Endodermal cell (in vitro differentiated cells): ENCODE measurements around the gene HOXD4. TPM values are rescaled to one million over a fixed set of nuclear protein-coding genes. Genes with fewer than 3 reads are reported as not detected.

ENCODE experiments used
- DNase-seq: peaks from one replicate; pipeline ENCODE4 v3.0.0-alpha.2; 2017
- H3K27ac ChIP-seq: 2 replicates; pipeline ENCODE4 v1.5.1; 2013; ENCODE audit warnings: mild to moderate bottlenecking, low read depth, low read length, moderate library complexity
- H3K27me3 ChIP-seq: 2 replicates; pipeline ENCODE4 v1.6.1; 2013; ENCODE audit warnings: mild to moderate bottlenecking, low read length, moderate library complexity; ENCODE audit not compliant: insufficient read depth, control insufficient read depth, poor library complexity, severe bottlenecking
- H3K36me3 ChIP-seq: 2 replicates; pipeline ENCODE4 v1.7.0; 2013; ENCODE audit warnings: mild to moderate bottlenecking, low read length, moderate library complexity; ENCODE audit not compliant: control insufficient read depth, insufficient read depth
- H3K4me1 ChIP-seq: one replicate; pipeline ENCODE4 v1.7.0; 2013; ENCODE audit warnings: low read length; ENCODE audit not compliant: control insufficient read depth, insufficient read depth
- H3K4me3 ChIP-seq: 2 replicates; pipeline ENCODE4 v1.5.1; 2013; ENCODE audit warnings: mild to moderate bottlenecking, low read length, moderate library complexity
- H3K9ac ChIP-seq: 2 replicates; pipeline ENCODE4 v1.6.1; 2013; ENCODE audit warnings: mild to moderate bottlenecking, low read length, moderate library complexity; ENCODE audit not compliant: poor library complexity, severe bottlenecking; ENCODE audit errors: extremely low read depth
- H3K9me3 ChIP-seq: 2 replicates; pipeline ENCODE4 v1.6.1; 2013; ENCODE audit warnings: mild to moderate bottlenecking, low read length, moderate library complexity; ENCODE audit not compliant: control insufficient read depth
- H3K27ac Mint-ChIP-seq: 2 replicates; pipeline ENCODE4 v1.8.0; 2020; ENCODE audit warnings: mixed read lengths
- H3K27me3 Mint-ChIP-seq: 2 replicates; pipeline ENCODE4 v1.8.0; 2021; ENCODE audit warnings: mild to moderate bottlenecking, mixed read lengths; ENCODE audit not compliant: insufficient read depth
- H3K36me3 Mint-ChIP-seq: 2 replicates; pipeline ENCODE4 v1.8.0; 2020; ENCODE audit warnings: low read depth, mixed read lengths
- H3K4me1 Mint-ChIP-seq: 2 replicates; pipeline ENCODE4 v1.8.0; 2020; ENCODE audit warnings: mixed read lengths
- H3K4me3 Mint-ChIP-seq: 2 replicates; pipeline ENCODE4 v1.8.0; 2020; ENCODE audit warnings: mild to moderate bottlenecking, moderate library complexity, mixed read lengths
- H3K9me3 Mint-ChIP-seq: 2 replicates; pipeline ENCODE4 v1.8.0; 2020; ENCODE audit warnings: mild to moderate bottlenecking, mixed read lengths
- WGBS, 2 experiments: methylation state at CpG; one replicate each; pipeline versions ENCODE4 v1.1.5 to v1.1.7; 2013; ENCODE audit warnings: missing lambda C conversion rate in 2 of 2, mixed read lengths in 1 of 2; ENCODE audit not compliant: insufficient coverage in 1 of 2, insufficient read length in 1 of 2; 5-methylcytosine and 5-hydroxymethylcytosine counted together
- total RNA-seq, 2 donors: library from RNA; stranded (reverse); fragmentation: NEBNext Ultra II Directional in 1 of 2; extraction: Animal tissue kit (Norgen Biotek cat#: 25700) in 1 of 2; gene quantifications; 2 replicates in 1 of 2; 3 replicates in 1 of 2; pipeline ENCODE4 v1.2.1, GENCODE V29; 2021
- TF ChIP-seq, protein P1 (sequence below): fragments of 200-600 bp; sonication (generic); conservative IDR thresholded peaks from 2 replicates; pipeline ENCODE4 v1.5.0; 2021; ENCODE audit warnings: antibody characterized with exemption, mild to moderate bottlenecking

Gene HOXD4
- total RNA-seq, 2 donors from 2014 or later = not detected

- Histone ChIP-seq H3K27me3 (peaks cover 99% of the 10 kb centered on the region), H3K36me3 (no peaks in the 10 kb centered on the region), H3K9ac (no peak overlapping the region), H3K4me1 (no peaks in the 10 kb centered on the region), H3K4me3 (no peak overlapping the region), H3K9me3 (no peaks in the 10 kb centered on the region), H3K27ac (no peak overlapping the region)
- Mint-ChIP-seq H3K27ac (no peak overlapping the region), H3K9me3 (no peaks in the 10 kb centered on the region), H3K27me3 (peaks cover 95% of the 10 kb centered on the region), H3K4me3 (no peak overlapping the region), H3K36me3 (no peaks in the 10 kb centered on the region), H3K4me1 (peaks cover 26% of the 10 kb centered on the region)
- TF ChIP-seq, protein P1, sequence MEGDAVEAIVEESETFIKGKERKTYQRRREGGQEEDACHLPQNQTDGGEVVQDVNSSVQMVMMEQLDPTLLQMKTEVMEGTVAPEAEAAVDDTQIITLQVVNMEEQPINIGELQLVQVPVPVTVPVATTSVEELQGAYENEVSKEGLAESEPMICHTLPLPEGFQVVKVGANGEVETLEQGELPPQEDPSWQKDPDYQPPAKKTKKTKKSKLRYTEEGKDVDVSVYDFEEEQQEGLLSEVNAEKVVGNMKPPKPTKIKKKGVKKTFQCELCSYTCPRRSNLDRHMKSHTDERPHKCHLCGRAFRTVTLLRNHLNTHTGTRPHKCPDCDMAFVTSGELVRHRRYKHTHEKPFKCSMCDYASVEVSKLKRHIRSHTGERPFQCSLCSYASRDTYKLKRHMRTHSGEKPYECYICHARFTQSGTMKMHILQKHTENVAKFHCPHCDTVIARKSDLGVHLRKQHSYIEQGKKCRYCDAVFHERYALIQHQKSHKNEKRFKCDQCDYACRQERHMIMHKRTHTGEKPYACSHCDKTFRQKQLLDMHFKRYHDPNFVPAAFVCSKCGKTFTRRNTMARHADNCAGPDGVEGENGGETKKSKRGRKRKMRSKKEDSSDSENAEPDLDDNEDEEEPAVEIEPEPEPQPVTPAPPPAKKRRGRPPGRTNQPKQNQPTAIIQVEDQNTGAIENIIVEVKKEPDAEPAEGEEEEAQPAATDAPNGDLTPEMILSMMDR = no peak
- WGBS, 2 experiments = 1% methylated on average over 19 to 58 of the region's 59 CpGs
- peak; percentile 70 for DNase-seq
These were observed 43.6 kb upstream of the HOXD4 start for GRCh38 chr2:176107731-176108181.

DNA sequence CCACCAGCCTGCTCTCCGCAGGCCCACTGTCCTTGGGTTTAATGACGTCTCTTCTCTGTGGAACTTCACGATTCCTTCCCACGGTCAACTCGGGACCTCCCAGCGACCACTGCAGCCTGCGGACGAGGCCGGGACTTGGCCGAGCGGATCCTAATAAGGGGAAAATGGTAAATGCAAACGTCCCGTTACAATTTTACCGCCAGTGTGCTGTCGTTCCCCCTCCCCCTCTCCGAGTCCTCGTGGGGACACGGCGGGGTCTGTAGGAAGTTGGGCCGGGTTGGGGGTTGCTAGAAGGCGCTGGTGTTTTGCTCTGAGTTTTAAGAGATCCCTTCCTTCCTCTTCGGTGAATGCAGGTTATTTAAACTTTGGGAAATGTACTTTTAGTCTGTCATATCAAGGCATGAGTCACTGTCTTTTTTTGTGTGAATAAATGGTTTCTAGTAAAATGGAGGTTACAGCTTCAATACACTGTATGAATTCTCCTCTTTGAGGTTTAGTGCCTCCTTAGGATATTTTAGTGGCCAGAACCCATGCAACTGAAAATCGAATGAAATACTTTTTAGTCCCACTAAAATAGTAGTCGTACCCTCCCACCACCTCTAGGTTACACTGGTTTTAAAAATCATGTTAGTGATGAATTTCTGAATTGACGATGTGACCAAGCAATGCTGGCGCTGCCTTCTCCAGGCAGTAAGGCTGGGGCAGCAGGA, 42.0 kb upstream of the HOXD4 start:
- H3K27me3 ChIP-seq = peaks cover 99% of the 10 kb centered on the region
- H3K4me3 Mint-ChIP-seq = no peak overlapping the region
- TF ChIP-seq, protein P1 = no peak

DNA sequence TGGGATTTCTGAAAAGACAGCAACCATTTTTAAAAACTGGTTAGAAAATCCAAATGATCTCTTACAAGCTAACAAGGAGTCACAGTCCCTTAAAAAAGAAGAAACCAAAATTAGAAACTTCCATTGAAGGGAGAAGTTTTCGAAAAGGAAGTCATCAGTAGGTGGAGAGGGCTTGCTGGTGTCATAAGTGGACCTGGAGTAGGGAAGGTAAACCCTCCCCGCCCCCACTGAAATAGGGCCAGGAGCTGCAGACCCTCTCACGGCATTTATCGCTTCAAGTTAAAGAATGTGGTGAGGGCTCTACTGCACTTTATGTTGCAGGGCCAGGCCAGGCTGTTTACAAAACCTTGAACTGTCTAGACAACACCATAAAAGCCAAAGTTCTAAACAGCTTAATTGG, 41.4 kb upstream of the HOXD4 start:
- H3K4me1 ChIP-seq = no peaks in the 10 kb centered on the region
- TF ChIP-seq, protein P1 = no peak
- H3K4me3 ChIP-seq = no peak overlapping the region
- 25 to 47% methylated on average over 3 to 4 of the region's 4 CpGs for WGBS, 2 experiments
- H3K9ac ChIP-seq = no peak overlapping the region
- peaks cover 99% of the 10 kb centered on the region for H3K27me3 ChIP-seq
- no peak overlapping the region for H3K27ac ChIP-seq
- peaks cover 95% of the 10 kb centered on the region for H3K27me3 Mint-ChIP-seq
- no peaks in the 10 kb centered on the region for H3K9me3 Mint-ChIP-seq
- H3K36me3 ChIP-seq = no peaks in the 10 kb centered on the region
- H3K4me3 Mint-ChIP-seq = no peak overlapping the region
- peaks cover 17% of the 10 kb centered on the region for H3K4me1 Mint-ChIP-seq
- H3K27ac Mint-ChIP-seq = no peak overlapping the region
- no peak for DNase-seq
- no peaks in the 10 kb centered on the region for H3K9me3 ChIP-seq
- no peaks in the 10 kb centered on the region for H3K36me3 Mint-ChIP-seq

More for the DNA sequence above, 42.0 kb upstream of the HOXD4 start:
- H3K27me3 Mint-ChIP-seq = peaks cover 95% of the 10 kb centered on the region
- no peak overlapping the region for H3K27ac ChIP-seq
- H3K36me3 ChIP-seq = no peaks in the 10 kb centered on the region
- no peaks in the 10 kb centered on the region for H3K9me3 Mint-ChIP-seq
- peaks cover 21% of the 10 kb centered on the region for H3K4me1 Mint-ChIP-seq
- no peaks in the 10 kb centered on the region for H3K9me3 ChIP-seq
- H3K4me3 ChIP-seq = no peak overlapping the region
- no peak overlapping the region for H3K27ac Mint-ChIP-seq
- H3K36me3 Mint-ChIP-seq = no peaks in the 10 kb centered on the region
- WGBS, 2 experiments = 7 to 9% methylated on average over 2 to 26 of the region's 26 CpGs
- H3K9ac ChIP-seq = no peak overlapping the region
- H3K4me1 ChIP-seq = no peaks in the 10 kb centered on the region
- peak; percentile 48 for DNase-seq
